CD14-positive monocyte (primary cell): Measurements from ENCODE around the gene CCDC86. TPM values are rescaled to one million over a fixed set of nuclear protein-coding genes. Genes with fewer than 3 reads are reported as not detected.

Experiments
- DNase-seq, 3 donors: peaks; one replicate each; pipeline ENCODE4 v3.0.0-alpha.2; 2011 to 2022
- H2AFZ ChIP-seq: 2 replicates; pipeline ENCODE4 v1.6.0; 2012; ENCODE audit warnings: mild to moderate bottlenecking, low read depth, low read length, inconsistent platforms; ENCODE audit not compliant: insufficient read depth, poor library complexity, severe bottlenecking
- H3K27ac ChIP-seq, 2 donors: 1 replicate in 1 of 2; 2 replicates in 1 of 2; pipeline ENCODE4 v1.5.1; 2012 to 2013; ENCODE audit warnings: low read length in 2 of 2, control low read depth in 1 of 2, inconsistent platforms in 1 of 2, low read depth in 1 of 2, mild to moderate bottlenecking in 1 of 2
- H3K27me3 ChIP-seq, 2 donors: one replicate each; pipeline versions ENCODE4 v1.6.0 to v1.6.1; 2011 to 2013; ENCODE audit warnings: low read length in 2 of 2; ENCODE audit not compliant: control insufficient read depth in 2 of 2, insufficient read depth in 2 of 2
- H3K36me3 ChIP-seq, 2 donors: replicated peaks in 1 of 2; 1 replicate in 1 of 2; 2 replicates in 1 of 2; pipeline versions ENCODE4 v1.5.1 to v1.6.1; 2012 to 2013; ENCODE audit warnings: low read length in 2 of 2, control low read depth in 1 of 2, inconsistent platforms in 1 of 2, mild to moderate bottlenecking in 1 of 2; ENCODE audit not compliant: insufficient read depth in 2 of 2, control insufficient read depth in 1 of 2
- H3K4me1 ChIP-seq, 2 donors: 1 replicate in 1 of 2; 2 replicates in 1 of 2; pipeline versions ENCODE4 v1.5.1 to v1.6.1; 2012 to 2013; ENCODE audit warnings: low read length in 2 of 2, control low read depth in 1 of 2, inconsistent platforms in 1 of 2, mild to moderate bottlenecking in 1 of 2, moderate library complexity in 1 of 2; ENCODE audit not compliant: insufficient read depth in 2 of 2, control insufficient read depth in 1 of 2
- H3K4me2 ChIP-seq: replicated peaks from 2 replicates; pipeline ENCODE3; 2012; ENCODE audit warnings: low read length, moderate library complexity, mild to moderate bottlenecking; ENCODE audit not compliant: poor library complexity, severe bottlenecking; ENCODE audit errors: extremely low read depth
- H3K4me3 ChIP-seq, 3 experiments: fragments of 200-600 bp in 1 of 3; sonication (generic) in 1 of 3; replicated peaks in 1 of 3; 1 replicate in 2 of 3; 2 replicates in 1 of 3; pipeline ENCODE4 v1.5.1; 2011 to 2013; ENCODE audit warnings: low read length in 3 of 3, mild to moderate bottlenecking in 3 of 3, control low read depth in 2 of 3, low read depth in 2 of 3, inconsistent platforms in 1 of 3, moderate library complexity in 1 of 3
- H3K79me2 ChIP-seq: 2 replicates; pipeline ENCODE4 v1.6.0; 2012; ENCODE audit warnings: mild to moderate bottlenecking, control low read depth, inconsistent platforms, low read length, moderate library complexity; ENCODE audit not compliant: insufficient read depth
- H3K9ac ChIP-seq: 2 replicates; pipeline ENCODE4 v1.6.0; 2017; ENCODE audit warnings: low read length, mild to moderate bottlenecking; ENCODE audit not compliant: insufficient read depth, poor library complexity, severe bottlenecking
- H3K9me3 ChIP-seq, 2 donors: replicated peaks in 1 of 2; 1 replicate in 1 of 2; 2 replicates in 1 of 2; pipeline versions ENCODE4 v1.5.1 to v1.6.1; 2012 to 2013; ENCODE audit warnings: low read length in 2 of 2, control low read depth in 1 of 2; ENCODE audit not compliant: control insufficient read depth in 1 of 2, insufficient read depth in 1 of 2
- H4K20me1 ChIP-seq: 2 replicates; pipeline ENCODE4 v1.6.0; 2012; ENCODE audit warnings: mild to moderate bottlenecking, low read length, control low read depth, moderate library complexity; ENCODE audit not compliant: insufficient read depth
- H3K27ac Mint-ChIP-seq, 7 donors: one replicate each; pipeline ENCODE4 v1.8.0; 2020; ENCODE audit warnings: mild to moderate bottlenecking in 7 of 7, mixed read lengths in 7 of 7, moderate library complexity in 6 of 7, inconsistent platforms in 2 of 7
- H3K27me3 Mint-ChIP-seq, 3 donors: one replicate each; pipeline ENCODE4 v1.8.0; 2021 to 2022; ENCODE audit warnings: low read depth in 3 of 3, mild to moderate bottlenecking in 3 of 3, mixed read lengths in 3 of 3, moderate library complexity in 3 of 3, inconsistent platforms in 1 of 3
- H3K36me3 Mint-ChIP-seq, 2 donors: one replicate each; pipeline ENCODE4 v1.8.0; 2020; ENCODE audit warnings: mixed read lengths in 2 of 2, inconsistent platforms in 1 of 2, mild to moderate bottlenecking in 1 of 2
- H3K4me1 Mint-ChIP-seq: one replicate; pipeline ENCODE4 v1.8.0; 2020; ENCODE audit warnings: mild to moderate bottlenecking, mixed read lengths
- H3K4me3 Mint-ChIP-seq, 2 donors: one replicate each; pipeline ENCODE4 v1.8.0; 2020; ENCODE audit warnings: mild to moderate bottlenecking in 2 of 2, mixed read lengths in 2 of 2, moderate library complexity in 1 of 2
- H3K9me3 Mint-ChIP-seq, 7 donors: one replicate each; pipeline ENCODE4 v1.8.0; 2020 to 2022; ENCODE audit warnings: mixed read lengths in 7 of 7, mild to moderate bottlenecking in 6 of 7, moderate library complexity in 6 of 7, inconsistent platforms in 2 of 7
- whole genome bisulfite sequencing: methylation state at CpG from one replicate; pipeline ENCODE4 v1.1.5; 2013; ENCODE audit warnings: missing lambda C conversion rate; ENCODE audit not compliant: insufficient coverage; 5-methylcytosine and 5-hydroxymethylcytosine counted together
- intact Hi-C, 2 donors: fragments of 100-400 bp; cut with micrococcal nuclease; formaldehyde crosslinking; loops; one replicate each; pipeline versions ENCODE4 v1.15.0 to v1.15.1; 2023
- polyA plus RNA-seq, 3 donors: library from polyadenylated mRNA; depleted of rRNA in 1 of 3; unstranded in 2 of 3; stranded (reverse) in 1 of 3; fragments of 300-500 nt in 2 of 3; fragments of >200 nt in 1 of 3; fragmentation: Illumina TruSeq in 2 of 3; gene quantifications; 1 replicate in 2 of 3; 2 replicates in 1 of 3; pipeline ENCODE4 v1.2.3, GENCODE V29; 2012 to 2021
- TF ChIP-seq, protein P1 (sequence below): fragments of 200-600 bp; IDR thresholded peaks from one replicate; pipeline ENCODE4 v1.8.0; 2022; ENCODE audit warnings: antibody characterized with exemption, mild to moderate bottlenecking

Gene CCDC86
- polyA plus RNA-seq, 3 donors, result 7.2 to 10.2 (median 8.3) TPM

DNA sequence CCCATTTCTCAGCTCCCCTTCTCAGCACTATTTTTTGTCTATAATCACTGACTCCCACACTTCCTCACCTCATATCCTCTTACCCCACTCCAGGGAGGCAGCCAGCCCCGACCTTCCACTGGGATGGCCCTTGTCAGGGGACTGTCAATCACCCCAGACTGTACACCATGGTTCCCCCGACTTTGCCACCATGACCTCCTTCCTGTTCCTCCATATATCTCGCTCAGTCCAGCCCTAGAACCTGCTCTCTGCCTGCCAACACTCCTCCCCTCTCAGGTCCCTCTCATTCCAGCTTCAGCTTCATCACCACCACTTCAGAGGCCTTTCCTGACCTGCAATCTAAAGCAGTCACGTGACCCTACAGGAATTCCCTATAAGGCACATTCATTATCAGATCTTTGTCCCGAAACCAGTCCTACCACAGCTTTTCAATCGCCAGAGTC lies 48.0 kb downstream of the CCDC86 start:
- no peak overlapping the region for H2AFZ ChIP-seq
- TF ChIP-seq, protein P1, sequence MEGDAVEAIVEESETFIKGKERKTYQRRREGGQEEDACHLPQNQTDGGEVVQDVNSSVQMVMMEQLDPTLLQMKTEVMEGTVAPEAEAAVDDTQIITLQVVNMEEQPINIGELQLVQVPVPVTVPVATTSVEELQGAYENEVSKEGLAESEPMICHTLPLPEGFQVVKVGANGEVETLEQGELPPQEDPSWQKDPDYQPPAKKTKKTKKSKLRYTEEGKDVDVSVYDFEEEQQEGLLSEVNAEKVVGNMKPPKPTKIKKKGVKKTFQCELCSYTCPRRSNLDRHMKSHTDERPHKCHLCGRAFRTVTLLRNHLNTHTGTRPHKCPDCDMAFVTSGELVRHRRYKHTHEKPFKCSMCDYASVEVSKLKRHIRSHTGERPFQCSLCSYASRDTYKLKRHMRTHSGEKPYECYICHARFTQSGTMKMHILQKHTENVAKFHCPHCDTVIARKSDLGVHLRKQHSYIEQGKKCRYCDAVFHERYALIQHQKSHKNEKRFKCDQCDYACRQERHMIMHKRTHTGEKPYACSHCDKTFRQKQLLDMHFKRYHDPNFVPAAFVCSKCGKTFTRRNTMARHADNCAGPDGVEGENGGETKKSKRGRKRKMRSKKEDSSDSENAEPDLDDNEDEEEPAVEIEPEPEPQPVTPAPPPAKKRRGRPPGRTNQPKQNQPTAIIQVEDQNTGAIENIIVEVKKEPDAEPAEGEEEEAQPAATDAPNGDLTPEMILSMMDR, result no peak
- peaks cover 11 to 12% of the 10 kb centered on the region in 2 donors for H3K4me1 ChIP-seq
- Mint-ChIP-seq H3K9me3 (peaks cover 0 to 2% (median 0%) of the 10 kb centered on the region in 7 donors), H3K27me3 (no peaks in the 10 kb centered on the region), H3K4me1 (peaks cover 24% of the 10 kb centered on the region), H3K27ac (peak overlapping the region in 4 of 7 donors; percentile 6 to 71 (median 32)), H3K4me3 (no peak overlapping the region), H3K36me3 (peaks cover 46 to 53% of the 10 kb centered on the region in 2 donors)
- no peak overlapping the region for H3K4me2 ChIP-seq
- H3K27me3 ChIP-seq, result no peaks in the 10 kb centered on the region
- no peaks in the 10 kb centered on the region for H3K9me3 ChIP-seq
- peak overlapping the region in 1 of 2 donors; percentile 61 for H3K27ac ChIP-seq
- no peaks in the 10 kb centered on the region for H3K79me2 ChIP-seq
- H3K36me3 ChIP-seq, result peaks cover 23 to 50% of the 10 kb centered on the region in 2 donors
- no peak overlapping the region for H3K4me3 ChIP-seq
- H4K20me1 ChIP-seq, result no peaks in the 10 kb centered on the region
- intact Hi-C loops, result loop anchor here in 1 of 2 donors (5.0 kb wide), 1 partner anchor 58 kb away; no protein-coding TSS in a partner anchor
- DNase-seq, result no peak
- no peak overlapping the region for H3K9ac ChIP-seq
- 42% methylated on average over 6 of the region's 6 CpGs for WGBS

DNA sequence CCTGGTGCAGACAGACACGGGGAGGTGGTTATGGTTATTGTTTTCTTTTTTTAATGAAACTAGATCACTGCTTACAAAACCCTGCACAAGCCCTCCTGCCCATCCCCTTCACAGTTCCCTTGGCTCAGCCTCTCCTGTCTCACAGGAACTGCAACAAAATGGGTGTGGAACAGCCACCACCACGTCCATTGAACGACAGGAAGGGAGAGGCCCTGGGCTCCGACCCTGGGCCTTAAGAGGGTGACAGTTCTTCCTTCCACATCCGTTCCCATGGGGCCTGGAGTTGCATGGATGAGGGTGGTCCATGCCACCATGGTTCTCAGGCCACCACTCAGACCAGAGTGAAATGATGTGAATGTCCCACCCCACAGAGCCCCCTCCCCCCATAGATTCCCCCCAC lies 48.8 kb downstream of the CCDC86 start:
- no peak overlapping the region for H2AFZ ChIP-seq
- H3K36me3 ChIP-seq, result peaks cover 26 to 58% of the 10 kb centered on the region in 2 donors
- no peaks in the 10 kb centered on the region for H3K9me3 ChIP-seq
- TF ChIP-seq, protein P1, result no peak
- Mint-ChIP-seq H3K9me3 (peaks cover 0 to 2% (median 0%) of the 10 kb centered on the region in 7 donors), H3K4me1 (peaks cover 21% of the 10 kb centered on the region), H3K27ac (peak overlapping the region in 6 of 7 donors; percentile 7 to 74 (median 49)), H3K4me3 (peak overlapping the region in 1 of 2 donors; percentile 62), H3K36me3 (peaks cover 52 to 61% of the 10 kb centered on the region in 2 donors), H3K27me3 (no peaks in the 10 kb centered on the region)
- intact Hi-C loops, result loop anchor here in 1 of 2 donors (5.0 kb wide), 1 partner anchor 58 kb away; no protein-coding TSS in a partner anchor
- H3K79me2 ChIP-seq, result no peaks in the 10 kb centered on the region
- no peak overlapping the region for H3K4me3 ChIP-seq
- H3K4me1 ChIP-seq, result peaks cover 11 to 12% of the 10 kb centered on the region in 2 donors
- H3K27ac ChIP-seq, result peak overlapping the region in 1 of 2 donors; percentile 61
- H3K9ac ChIP-seq, result no peak overlapping the region
- H4K20me1 ChIP-seq, result no peaks in the 10 kb centered on the region
- no peaks in the 10 kb centered on the region for H3K27me3 ChIP-seq
- DNase-seq, result no peak
- H3K4me2 ChIP-seq, result no peak overlapping the region
- WGBS, result no CpG with 5 or more reads among the region's 5 CpGs
